Testis (tissue), 3 donors: ENCODE data around the gene ADCY5. TPM values are rescaled to one million over a fixed set of nuclear protein-coding genes. Genes with fewer than 3 reads are reported as not detected.

ENCODE experiments used
- DNase-seq: peaks from one replicate; pipeline ENCODE4 v3.0.0-alpha.2; 2019
- H3K27ac ChIP-seq, 2 donors: fragments of 200-600 bp; sonication (generic); one replicate each; pipeline ENCODE4 v1.5.1; 2019
- H3K27me3 ChIP-seq: fragments of 200-600 bp; sonication (generic); one replicate; pipeline ENCODE4 v1.5.1; 2019
- H3K36me3 ChIP-seq: fragments of 200-600 bp; sonication (generic); one replicate; pipeline ENCODE4 v1.5.1; 2017; ENCODE audit warnings: low read depth; ENCODE audit errors: missing control alignments
- H3K4me1 ChIP-seq: fragments of 200-600 bp; sonication (generic); one replicate; pipeline ENCODE4 v1.5.1; 2019
- H3K4me3 ChIP-seq, 2 donors: fragments of 200-600 bp; sonication (generic); one replicate each; pipeline ENCODE4 v1.5.1; 2017 to 2019
- H3K9me3 ChIP-seq: fragments of 200-600 bp; sonication (generic); one replicate; pipeline ENCODE4 v1.5.1; 2017
- CTCF ChIP-seq, 3 experiments: fragments of 450-650 bp in 2 of 3; fragments of 200-600 bp in 1 of 3; sonication (generic) in 1 of 3; IDR thresholded peaks; one replicate each; pipeline ENCODE4 v1.5.1; 2016 to 2019; ENCODE audit warnings: antibody characterized with exemption in 3 of 3, mild to moderate bottlenecking in 2 of 3, moderate library complexity in 1 of 3
- POLR2A ChIP-seq: fragments of 450-650 bp; IDR thresholded peaks from one replicate; pipeline ENCODE4 v1.6.1; 2017; ENCODE audit warnings: antibody characterized with exemption, mild to moderate bottlenecking, moderate library complexity
- WGBS, 2 donors: methylation state at CpG; one replicate each; pipeline ENCODE4 v1.1.5; 2018; 5-methylcytosine and 5-hydroxymethylcytosine counted together
- intact Hi-C: fragments of 100-400 bp; cut with DNase I; formaldehyde crosslinking; loops from one replicate; pipeline ENCODE4 v1.15.1; 2023; ENCODE audit warnings: low total_unique reads
- polyA plus RNA-seq: library from polyadenylated mRNA; stranded (reverse); fragments of 350-450 nt; fragmentation: Illumina TruSeq; extraction: RNeasy Lipid Tissue Mini Kit (QIAGEN cat#74804); gene quantifications from one replicate; pipeline ENCODE4 v1.2.3, GENCODE V29; 2014; ENCODE audit warnings: low read depth, low replicate concordance; ENCODE audit not compliant: insufficient read depth
- total RNA-seq, 2 donors: library from RNA; depleted of rRNA; stranded (reverse); fragments of >200 nt; gene quantifications; one replicate each; pipeline ENCODE4 v1.2.3, GENCODE V29; 2016

Gene ADCY5
- total and polyA plus RNA-seq, 3 donors from 2014 or later = 16.5 to 41.6 (median 33.6) TPM

GRCh38 chr3:123283074-123283473 is 165.8 kb downstream of the ADCY5 start:
- no peak for DNase-seq

GRCh38 chr3:123282461-123282860 is 166.4 kb downstream of the ADCY5 start:
- H3K27ac ChIP-seq = no peak overlapping the region
- H3K4me3 ChIP-seq = no peak overlapping the region
- no peak for DNase-seq
- intact Hi-C loops = no loop called here
- no peaks in the 10 kb centered on the region for H3K27me3 ChIP-seq
- H3K4me1 ChIP-seq = no peaks in the 10 kb centered on the region
- H3K36me3 ChIP-seq = no peaks in the 10 kb centered on the region
- no peaks in the 10 kb centered on the region for H3K9me3 ChIP-seq
- TF ChIP-seq POLR2A (no peak), CTCF (IDR thresholded peaks at IDR 0.05) (no peak)
- 74 to 84% methylated on average over 8 of the region's 8 CpGs for WGBS, 2 donors

More at GRCh38 chr3:123283074-123283473, 165.8 kb downstream of the ADCY5 start:
- 71 to 72% methylated on average over 9 of the region's 9 CpGs for WGBS, 2 donors
- no peaks in the 10 kb centered on the region for H3K36me3 ChIP-seq
- TF ChIP-seq CTCF (IDR thresholded peaks at IDR 0.05) (no peak), POLR2A (no peak)
- no peaks in the 10 kb centered on the region for H3K4me1 ChIP-seq
- intact Hi-C loops = no loop called here
- no peaks in the 10 kb centered on the region for H3K9me3 ChIP-seq
- no peaks in the 10 kb centered on the region for H3K27me3 ChIP-seq
- no peak overlapping the region for H3K27ac ChIP-seq
- H3K4me3 ChIP-seq = no peak overlapping the region

- no peak for DNase-seq
- Histone ChIP-seq H3K27me3 (no peaks in the 10 kb centered on the region), H3K4me1 (no peaks in the 10 kb centered on the region), H3K9me3 (no peaks in the 10 kb centered on the region), H3K27ac (no peak overlapping the region), H3K4me3 (no peak overlapping the region), H3K36me3 (no peaks in the 10 kb centered on the region)
- WGBS, 2 donors = 92 to 100% methylated on average over 1 to 2 of the region's 2 CpGs
- intact Hi-C loops = no loop called here
- TF ChIP-seq CTCF (IDR thresholded peaks at IDR 0.05) (no peak), POLR2A (no peak)
These were observed 167.0 kb downstream of the ADCY5 start for GRCh38 chr3:123281929-123282328.

GRCh38 chr3:123281406-123281805 is 167.5 kb downstream of the ADCY5 start:
- H3K4me3 ChIP-seq = no peak overlapping the region
- no peak for DNase-seq
- no peaks in the 10 kb centered on the region for H3K4me1 ChIP-seq
- WGBS, 2 donors = 80 to 86% methylated on average over 3 of the region's 3 CpGs
- H3K27me3 ChIP-seq = no peaks in the 10 kb centered on the region
- H3K9me3 ChIP-seq = no peaks in the 10 kb centered on the region
- no peaks in the 10 kb centered on the region for H3K36me3 ChIP-seq
- TF ChIP-seq POLR2A (no peak), CTCF (IDR thresholded peaks at IDR 0.05) (no peak)
- no peak overlapping the region for H3K27ac ChIP-seq
- intact Hi-C loops = no loop called here

GRCh38 chr3:123279121-123279520 is 169.8 kb downstream of the ADCY5 start:
- H3K4me3 ChIP-seq = no peak overlapping the region
- no peaks in the 10 kb centered on the region for H3K4me1 ChIP-seq
- WGBS, 2 donors = 68 to 82% methylated on average over 7 of the region's 7 CpGs
- H3K36me3 ChIP-seq = no peaks in the 10 kb centered on the region
- intact Hi-C loops = no loop called here
- no peak for TF ChIP-seq POLR2A
- H3K27me3 ChIP-seq = no peaks in the 10 kb centered on the region
- DNase-seq = no peak
- H3K27ac ChIP-seq = no peak overlapping the region
- H3K9me3 ChIP-seq = no peaks in the 10 kb centered on the region
